GM23248 (cell line): ENCODE data around the gene SLC35A3. TPM values are rescaled to one million over a fixed set of nuclear protein-coding genes. Genes with fewer than 3 reads are reported as not detected.

Source experiments
- DNase-seq: peaks from one replicate; pipeline ENCODE4 v3.0.0-alpha.2; 2015
- H2AFZ ChIP-seq: fragments of 200-600 bp; sonication (generic); 2 replicates; pipeline ENCODE4 v1.6.1; 2016; ENCODE audit warnings: antibody characterized with exemption
- H3F3A ChIP-seq: fragments of 200-600 bp; sonication (generic); 2 replicates; pipeline ENCODE4 v1.6.1; 2016; ENCODE audit warnings: mild to moderate bottlenecking, antibody characterized with exemption, mixed run types; ENCODE audit not compliant: insufficient read depth
- H3K27ac ChIP-seq: fragments of 200-600 bp; sonication (generic); 2 replicates; pipeline ENCODE4 v1.5.1; 2016; ENCODE audit warnings: mild to moderate bottlenecking
- H3K27me3 ChIP-seq: fragments of 200-600 bp; sonication (generic); replicated peaks from 2 replicates; pipeline ENCODE4 v1.6.1; 2016; ENCODE audit warnings: mild to moderate bottlenecking; ENCODE audit not compliant: insufficient read depth
- H3K36me3 ChIP-seq: fragments of 200-600 bp; sonication (generic); 2 replicates; pipeline ENCODE4 v1.6.1; 2016; ENCODE audit warnings: low read depth, mild to moderate bottlenecking
- H3K4me1 ChIP-seq: fragments of 200-600 bp; sonication (generic); 2 replicates; pipeline ENCODE4 v1.6.1; 2016; ENCODE audit warnings: mild to moderate bottlenecking; ENCODE audit not compliant: insufficient read depth
- H3K4me2 ChIP-seq: fragments of 200-600 bp; sonication (generic); one replicate; pipeline ENCODE4 v1.6.1; 2016; ENCODE audit warnings: mild to moderate bottlenecking; ENCODE audit not compliant: unreplicated experiment
- H3K4me3 ChIP-seq: fragments of 200-600 bp; sonication (generic); 2 replicates; pipeline ENCODE4 v1.5.1; 2016; ENCODE audit warnings: mild to moderate bottlenecking
- H3K79me2 ChIP-seq: fragments of 200-600 bp; sonication (generic); 2 replicates; pipeline ENCODE4 v1.6.1; 2016; ENCODE audit warnings: mild to moderate bottlenecking; ENCODE audit not compliant: insufficient read depth
- H3K9ac ChIP-seq: fragments of 200-600 bp; sonication (generic); 2 replicates; pipeline ENCODE4 v1.6.1; 2016; ENCODE audit warnings: mild to moderate bottlenecking
- H3K9me2 ChIP-seq: fragments of 200-600 bp; sonication (generic); 2 replicates; pipeline ENCODE4 v1.6.1; 2016; ENCODE audit warnings: mixed run types, mild to moderate bottlenecking, moderate library complexity; ENCODE audit not compliant: insufficient read depth
- H3K9me3 ChIP-seq: fragments of 200-600 bp; sonication (generic); one replicate; pipeline ENCODE4 v1.6.1; 2017; ENCODE audit warnings: low read depth
- H4K20me1 ChIP-seq: fragments of 200-600 bp; sonication (generic); 2 replicates; pipeline ENCODE4 v1.6.0; 2016; ENCODE audit not compliant: insufficient read depth
- EZH2 ChIP-seq: fragments of 200-600 bp; sonication (generic); IDR thresholded peaks from 2 replicates; pipeline ENCODE4 v1.6.1; 2018; ENCODE audit warnings: antibody characterized with exemption, mild to moderate bottlenecking; ENCODE audit not compliant: insufficient read depth, poor library complexity, severe bottlenecking
- EZH2phosphoT487 ChIP-seq: fragments of 200-600 bp; sonication (generic); IDR thresholded peaks from 2 replicates; pipeline ENCODE4 v1.6.1; 2018; ENCODE audit warnings: antibody characterized with exemption, moderate library complexity, mild to moderate bottlenecking, low read depth; ENCODE audit not compliant: insufficient read depth
- WGBS, 2 experiments: methylation state at CpG; one replicate each; pipeline ENCODE4 v1.1.6; 2015 to 2017; ENCODE audit warnings: low lambda C conversion rate in 2 of 2, low coverage in 1 of 2; ENCODE audit errors: missing lambda C conversion rate in 2 of 2; 5-methylcytosine and 5-hydroxymethylcytosine counted together
- in situ Hi-C: fragments of 300-500 bp; cut with MboI; formaldehyde crosslinking; loops from 2 replicates; pipeline ENCODE4 v1.15.0; 2020
- polyA plus RNA-seq: library from polyadenylated mRNA; unstranded; fragments of >200 nt; fragmentation: Nextera tagmentation; extraction: Ambion mirVana; gene quantifications from 2 replicates; pipeline ENCODE4 v1.2.1, GENCODE V29; 2016
- total RNA-seq: library from RNA; depleted of rRNA; stranded (reverse); fragments of >200 nt; shearing (Covaris generic); gene quantifications from 2 replicates; pipeline ENCODE4 v1.2.3, GENCODE V29; 2014

SLC35A3 gene
- total and polyA plus RNA-seq, 2 experiments from 2014 or later = 30.7 to 46.0 TPM

DNA sequence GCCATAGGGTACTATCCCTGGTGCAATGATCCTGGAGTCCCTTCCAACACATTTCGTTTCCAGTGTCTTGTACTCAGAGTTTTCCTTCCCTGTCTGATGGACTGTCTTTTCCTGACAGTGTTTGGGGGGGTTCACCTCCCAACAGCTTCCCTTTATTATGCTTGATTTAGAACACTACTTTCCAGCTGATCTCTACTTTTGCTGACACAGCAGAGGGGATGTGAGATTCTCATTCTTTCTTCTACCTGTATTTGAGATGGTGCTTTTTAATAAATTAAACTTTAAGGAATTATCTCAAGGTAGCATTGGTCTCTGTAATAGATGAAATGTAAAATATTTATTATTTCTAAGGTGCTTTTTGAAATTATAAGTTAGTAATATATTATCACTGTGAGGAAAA, 41.0 kb downstream of the SLC35A3 start:
- Histone ChIP-seq H3K9me3 (no peaks in the 10 kb centered on the region), H3F3A (peaks cover 6% of the 10 kb centered on the region), H3K79me2 (peaks cover 22% of the 10 kb centered on the region), H3K4me3 (no peak overlapping the region), H3K36me3 (peaks cover 4% of the 10 kb centered on the region; the same call in 1 of the 2 replicates), H3K4me1 (peaks cover 12% of the 10 kb centered on the region), H4K20me1 (no peaks in the 10 kb centered on the region), H2AFZ (no peak overlapping the region), H3K9me2 (no peaks in the 10 kb centered on the region), H3K27ac (no peak overlapping the region), H3K27me3 (no peaks in the 10 kb centered on the region), H3K4me2 (no peak overlapping the region), H3K9ac (no peak overlapping the region)
- no peak for DNase-seq
- in situ Hi-C loops = no loop called here
- TF ChIP-seq EZH2phosphoT487 (no peak), EZH2 (no peak)
- 95 to 100% methylated on average over 1 of the region's 1 CpG for WGBS, 2 experiments

DNA sequence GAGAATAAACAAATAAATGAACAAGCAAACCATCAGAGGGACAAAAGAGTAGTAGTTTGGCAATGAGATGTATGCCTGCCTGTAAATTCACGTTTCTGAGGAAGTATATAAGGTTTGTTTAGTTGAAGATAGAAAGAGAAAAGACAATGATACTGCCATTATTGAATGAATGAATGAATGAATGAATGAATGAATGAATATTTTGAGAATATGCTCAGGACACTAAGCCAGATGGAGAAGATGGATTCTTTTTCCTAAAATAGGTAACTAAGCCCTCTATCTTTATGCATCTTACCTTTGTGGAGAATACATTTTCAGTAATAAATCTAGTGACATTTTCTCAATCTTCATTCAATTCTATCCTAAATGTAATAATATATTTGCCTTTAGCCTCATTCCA, 49.4 kb downstream of the SLC35A3 start:
- Histone ChIP-seq H2AFZ (no peak overlapping the region), H3K9me2 (no peaks in the 10 kb centered on the region), H3K9ac (no peak overlapping the region), H3K4me1 (no peaks in the 10 kb centered on the region), H3K4me2 (no peak overlapping the region), H3K36me3 (peaks cover 3% of the 10 kb centered on the region; the same call in 1 of the 2 replicates), H4K20me1 (no peaks in the 10 kb centered on the region), H3K27me3 (no peaks in the 10 kb centered on the region), H3K79me2 (no peaks in the 10 kb centered on the region), H3F3A (no peaks in the 10 kb centered on the region), H3K4me3 (no peak overlapping the region), H3K9me3 (no peaks in the 10 kb centered on the region), H3K27ac (no peak overlapping the region)
- DNase-seq = no peak
- TF ChIP-seq EZH2 = no peak
- no peak for TF ChIP-seq EZH2phosphoT487
- in situ Hi-C loops = no loop called here
- WGBS, 2 experiments = 90 to 97% methylated on average over 1 of the region's 1 CpG

- Histone ChIP-seq H2AFZ (no peak overlapping the region), H3K27ac (no peak overlapping the region), H3K9me3 (no peaks in the 10 kb centered on the region), H3K9ac (no peak overlapping the region), H3K79me2 (no peaks in the 10 kb centered on the region), H3K4me2 (no peak overlapping the region), H3K36me3 (peaks cover 3% of the 10 kb centered on the region; the same call in 1 of the 2 replicates), H3K4me1 (no peaks in the 10 kb centered on the region), H3F3A (no peaks in the 10 kb centered on the region), H4K20me1 (no peaks in the 10 kb centered on the region), H3K9me2 (no peaks in the 10 kb centered on the region), H3K4me3 (no peak overlapping the region), H3K27me3 (no peaks in the 10 kb centered on the region)
- WGBS, 2 experiments = 98 to 100% methylated on average over 6 of the region's 6 CpGs
- in situ Hi-C loops = no loop called here
- TF ChIP-seq EZH2phosphoT487 (no peak), EZH2 (no peak)
- no peak for DNase-seq
Observed at GRCh38 chr1:100023482-100023881, 53.7 kb downstream of the SLC35A3 start.

- no peaks in the 10 kb centered on the region for H3K9me3 ChIP-seq
- TF ChIP-seq EZH2 (no peak), EZH2phosphoT487 (no peak)
- no peak for DNase-seq
- H3K4me1 ChIP-seq = peaks cover 3% of the 10 kb centered on the region; the same call in 1 of the 2 replicates
- no peaks in the 10 kb centered on the region for H3F3A ChIP-seq
- in situ Hi-C loops = no loop called here
- no peaks in the 10 kb centered on the region for H3K27me3 ChIP-seq
- H3K79me2 ChIP-seq = no peaks in the 10 kb centered on the region
- no peak overlapping the region for H3K4me2 ChIP-seq
- no peaks in the 10 kb centered on the region for H4K20me1 ChIP-seq
- no peak overlapping the region for H2AFZ ChIP-seq
- H3K9ac ChIP-seq = no peak overlapping the region
- WGBS, 2 experiments = 96 to 100% methylated on average over 1 of the region's 1 CpG
- no peak overlapping the region for H3K4me3 ChIP-seq
- 0 out of 2 replicates have a peak, but pooled peaks cover 3% of the 10 kb centered on the region for H3K36me3 ChIP-seq
- H3K9me2 ChIP-seq = no peaks in the 10 kb centered on the region
- no peak overlapping the region for H3K27ac ChIP-seq
Observed at GRCh38 chr1:100027212-100027611, 57.4 kb downstream of the SLC35A3 start.

DNA sequence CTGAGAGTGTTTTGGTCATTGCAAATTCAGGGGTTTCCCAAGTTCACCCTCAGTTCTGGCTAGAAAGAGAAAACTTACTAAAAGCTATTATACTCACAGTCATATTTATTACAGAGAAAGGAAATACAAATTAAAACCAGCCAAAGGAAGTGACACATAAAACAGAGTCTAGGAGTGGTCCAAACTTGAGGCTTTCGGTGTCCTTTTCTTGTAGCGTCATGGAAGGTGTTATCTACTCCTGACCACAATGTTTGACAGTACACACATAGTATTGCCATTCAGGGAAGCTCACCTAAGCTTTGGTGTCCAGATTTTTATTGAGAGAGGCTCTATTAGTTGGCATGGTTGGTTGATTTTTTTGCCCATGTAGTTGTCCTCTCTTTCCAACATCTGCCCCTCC, 59.0 kb downstream of the SLC35A3 start:
- no peak overlapping the region for H3K9ac ChIP-seq
- H3K4me2 ChIP-seq = no peak overlapping the region
- WGBS, 2 experiments = 79 to 86% methylated on average over 2 of the region's 2 CpGs
- no peaks in the 10 kb centered on the region for H4K20me1 ChIP-seq
- H3K4me3 ChIP-seq = no peak overlapping the region
- no peak overlapping the region for H2AFZ ChIP-seq
- no peaks in the 10 kb centered on the region for H3K9me3 ChIP-seq
- H3K27me3 ChIP-seq = no peaks in the 10 kb centered on the region
- TF ChIP-seq EZH2phosphoT487 (no peak), EZH2 (no peak)
- no peaks in the 10 kb centered on the region for H3K79me2 ChIP-seq
- H3K36me3 ChIP-seq = no peaks in the 10 kb centered on the region
- no peaks in the 10 kb centered on the region for H3K9me2 ChIP-seq
- H3K27ac ChIP-seq = no peak overlapping the region
- no peak for DNase-seq
- H3F3A ChIP-seq = no peaks in the 10 kb centered on the region
- in situ Hi-C loops = no loop called here
- H3K4me1 ChIP-seq = peaks cover 3% of the 10 kb centered on the region; the same call in 1 of the 2 replicates
